ENCODE results near the gene RHBDF2. TPM values are rescaled to one million over a fixed set of nuclear protein-coding genes. Genes with fewer than 3 reads are reported as not detected.

Gene RHBDF2
- total RNA-seq, 1 experiment from 2014 or later: 39.6 TPM

GRCh38 chr17:76442341-76443338 is 58.6 kb downstream of the RHBDF2 start:
- no peak overlapping the region for H3K4me2 ChIP-seq
- H3K27ac ChIP-seq: no peak overlapping the region
- no peaks in the 10 kb centered on the region for H3K9me3 ChIP-seq (ENCODE audit: insufficient read depth, low read depth)
- TF ChIP-seq, protein P1, sequence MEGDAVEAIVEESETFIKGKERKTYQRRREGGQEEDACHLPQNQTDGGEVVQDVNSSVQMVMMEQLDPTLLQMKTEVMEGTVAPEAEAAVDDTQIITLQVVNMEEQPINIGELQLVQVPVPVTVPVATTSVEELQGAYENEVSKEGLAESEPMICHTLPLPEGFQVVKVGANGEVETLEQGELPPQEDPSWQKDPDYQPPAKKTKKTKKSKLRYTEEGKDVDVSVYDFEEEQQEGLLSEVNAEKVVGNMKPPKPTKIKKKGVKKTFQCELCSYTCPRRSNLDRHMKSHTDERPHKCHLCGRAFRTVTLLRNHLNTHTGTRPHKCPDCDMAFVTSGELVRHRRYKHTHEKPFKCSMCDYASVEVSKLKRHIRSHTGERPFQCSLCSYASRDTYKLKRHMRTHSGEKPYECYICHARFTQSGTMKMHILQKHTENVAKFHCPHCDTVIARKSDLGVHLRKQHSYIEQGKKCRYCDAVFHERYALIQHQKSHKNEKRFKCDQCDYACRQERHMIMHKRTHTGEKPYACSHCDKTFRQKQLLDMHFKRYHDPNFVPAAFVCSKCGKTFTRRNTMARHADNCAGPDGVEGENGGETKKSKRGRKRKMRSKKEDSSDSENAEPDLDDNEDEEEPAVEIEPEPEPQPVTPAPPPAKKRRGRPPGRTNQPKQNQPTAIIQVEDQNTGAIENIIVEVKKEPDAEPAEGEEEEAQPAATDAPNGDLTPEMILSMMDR (conservative IDR thresholded peaks at IDR 0.05): no peak
- no peak for TF ChIP-seq EZH2 (IDR thresholded peaks at IDR 0.05; ENCODE audit: low read depth)
- peaks cover 85% of the 10 kb centered on the region for H3K79me2 ChIP-seq (ENCODE audit: low read depth)
- H3K36me3 ChIP-seq (ENCODE audit: low read depth): no peaks in the 10 kb centered on the region
- ChIA-PET CTCF (no interaction called here), POLR2A (ENCODE audit: unreplicated experiment) (no interaction called here)
- BruUV-seq (replicated peaks): no TSS peak
- peaks cover 29% of the 10 kb centered on the region for H3K4me1 ChIP-seq (replicated peaks; ENCODE audit: insufficient read depth)
- intact Hi-C loops (cut with micrococcal nuclease; ENCODE audit: unreplicated experiment): no loop called here
- H3K27me3 ChIP-seq (ENCODE audit: insufficient read depth, low read depth): no peaks in the 10 kb centered on the region
- H3K4me3 ChIP-seq: no peak overlapping the region
- H3F3A ChIP-seq (ENCODE audit: insufficient read depth, low read depth): peaks cover 26% of the 10 kb centered on the region
- no peaks in the 10 kb centered on the region for H3K9me2 ChIP-seq (ENCODE audit: insufficient read depth)
- no peak overlapping the region for H2AFZ ChIP-seq
- no peak for DNase-seq
- no peaks in the 10 kb centered on the region for H4K20me1 ChIP-seq (ENCODE audit: insufficient read depth)

GRCh38 chr17:76441686-76442340 is 59.4 kb downstream of the RHBDF2 start:
- Histone ChIP-seq H3K27ac (no peak overlapping the region), H2AFZ (no peak overlapping the region), H3K27me3 (ENCODE audit: insufficient read depth, low read depth) (no peaks in the 10 kb centered on the region), H3K4me2 (no peak overlapping the region), H3K4me1 (replicated peaks; ENCODE audit: insufficient read depth) (peaks cover 23% of the 10 kb centered on the region), H3F3A (ENCODE audit: insufficient read depth, low read depth) (peaks cover 21% of the 10 kb centered on the region), H3K9me2 (ENCODE audit: insufficient read depth) (no peaks in the 10 kb centered on the region), H4K20me1 (ENCODE audit: insufficient read depth) (no peaks in the 10 kb centered on the region; the same call in 1 of the 2 replicates), H3K9me3 (ENCODE audit: insufficient read depth, low read depth) (no peaks in the 10 kb centered on the region), H3K79me2 (ENCODE audit: low read depth) (peaks cover 84% of the 10 kb centered on the region), H3K4me3 (no peak overlapping the region), H3K36me3 (ENCODE audit: low read depth) (no peaks in the 10 kb centered on the region)
- no peak for TF ChIP-seq EZH2 (IDR thresholded peaks at IDR 0.05; ENCODE audit: low read depth)
- TF ChIP-seq, protein P1 (conservative IDR thresholded peaks at IDR 0.05): no peak
- intact Hi-C loops (cut with micrococcal nuclease; ENCODE audit: unreplicated experiment): no loop called here
- ChIA-PET POLR2A (ENCODE audit: unreplicated experiment) (no interaction called here), CTCF (no interaction called here)
- DNase-seq: no peak
- no TSS peak for BruUV-seq (replicated peaks)

DNA sequence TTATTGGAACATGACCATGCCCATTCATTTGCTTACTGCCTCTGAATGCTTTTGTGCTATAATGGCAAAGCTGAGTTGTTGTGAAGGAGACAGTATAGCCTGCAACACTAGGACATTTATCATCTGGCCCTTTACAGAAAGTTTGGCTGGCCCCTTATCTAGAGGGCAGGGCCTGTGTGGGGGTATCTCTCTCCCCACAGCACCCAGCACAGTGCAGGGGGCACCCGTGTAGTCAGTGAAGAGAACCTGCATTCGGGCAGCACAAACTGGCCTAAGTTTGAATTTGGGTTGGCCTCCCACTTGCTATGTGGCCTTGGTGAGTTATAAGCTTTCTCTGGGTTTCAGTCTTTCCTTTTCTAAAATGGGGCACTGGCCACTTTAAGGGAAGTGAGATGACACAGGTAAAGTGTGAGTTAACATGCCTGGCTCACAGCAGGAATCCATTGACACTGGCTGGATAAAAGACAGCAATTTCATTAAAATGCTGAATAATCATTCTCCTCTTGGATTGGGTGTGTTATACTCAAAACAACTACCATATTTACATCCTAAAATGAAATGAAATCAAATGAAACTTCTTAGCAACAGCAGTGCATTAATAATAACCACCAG is 60.4 kb downstream of the RHBDF2 start:
- Histone ChIP-seq H3F3A (ENCODE audit: insufficient read depth, low read depth) (peaks cover 11% of the 10 kb centered on the region; the same call in 1 of the 2 replicates), H3K4me3 (no peak overlapping the region), H3K79me2 (ENCODE audit: low read depth) (peaks cover 85% of the 10 kb centered on the region), H3K4me2 (no peak overlapping the region), H3K36me3 (ENCODE audit: low read depth) (no peaks in the 10 kb centered on the region), H3K9me3 (ENCODE audit: insufficient read depth, low read depth) (no peaks in the 10 kb centered on the region), H3K27ac (no peak overlapping the region), H3K9me2 (ENCODE audit: insufficient read depth) (no peaks in the 10 kb centered on the region), H3K4me1 (replicated peaks; ENCODE audit: insufficient read depth) (peaks cover 18% of the 10 kb centered on the region), H3K27me3 (ENCODE audit: insufficient read depth, low read depth) (no peaks in the 10 kb centered on the region), H2AFZ (no peak overlapping the region), H4K20me1 (ENCODE audit: insufficient read depth) (no peaks in the 10 kb centered on the region; the same call in 1 of the 2 replicates)
- DNase-seq: no peak
- no TSS peak for BruUV-seq (replicated peaks)
- intact Hi-C loops (cut with micrococcal nuclease; ENCODE audit: unreplicated experiment): no loop called here
- TF ChIP-seq, protein P1 (conservative IDR thresholded peaks at IDR 0.05): no peak
- no peak for TF ChIP-seq EZH2 (IDR thresholded peaks at IDR 0.05; ENCODE audit: low read depth)
- POLR2A ChIA-PET (ENCODE audit: unreplicated experiment): no interaction called here
- CTCF ChIA-PET: no interaction called here

All from PC-9 (cell line).